K562 (cell line): Measurements from ENCODE around the gene FMNL2.

Source experiments
- GTF2A2 ChIP-seq: IDR thresholded peaks from 2 replicates; pipeline ENCODE4 v1.6.1; 2016; ENCODE audit warnings: mild to moderate bottlenecking, missing genetic modification characterization, missing compliant biosample characterization
- KDM5B ChIP-seq: fragments of 200-600 bp; sonication (generic); IDR thresholded peaks from 2 replicates; pipeline ENCODE4 v1.6.1; 2012; ENCODE audit warnings: low read depth, mild to moderate bottlenecking, moderate library complexity, low read length, control low read depth, inconsistent platforms; ENCODE audit not compliant: insufficient replicate concordance
- MAZ ChIP-seq, 2 experiments: fragments of 450-650 bp in 1 of 2; sonication (generic) in 1 of 2; formaldehyde crosslinking; IDR thresholded peaks in 1 of 2; conservative IDR thresholded peaks in 1 of 2; 2 replicates each; pipeline versions ENCODE4 v1.4.0 to v1.5.0; 2020; ENCODE audit warnings: mild to moderate bottlenecking in 1 of 2, missing genetic modification reagents in 1 of 2
- ZNF184 ChIP-seq: sonication (generic); formaldehyde crosslinking; IDR thresholded peaks from 2 replicates; pipeline ENCODE4 v1.5.0; 2020; ENCODE audit warnings: missing genetic modification reagents
- ZNF23 ChIP-seq: fragments of 250-450 bp; sonication (Bioruptor Pico); IDR thresholded peaks from 2 replicates; pipeline ENCODE4 v1.4.0; 2020; ENCODE audit warnings: mild to moderate bottlenecking
- TF ChIP-seq, protein P1 (sequence below): sonication (generic); formaldehyde crosslinking; IDR thresholded peaks from 2 replicates; pipeline ENCODE4 v1.9.0; 2022; ENCODE audit warnings: mild to moderate bottlenecking, missing genetic modification reagents
- TF ChIP-seq, protein P2 (sequence below): sonication (generic); formaldehyde crosslinking; IDR thresholded peaks from 2 replicates; pipeline ENCODE4 v1.9.0; 2022; ENCODE audit warnings: mild to moderate bottlenecking, missing genetic modification reagents
- TF ChIP-seq, protein P3 (sequence below), 2 experiments: fragments of 450-650 bp in 1 of 2; sonication (generic) in 1 of 2; formaldehyde crosslinking in 1 of 2; IDR thresholded peaks in 1 of 2; conservative IDR thresholded peaks in 1 of 2; 2 replicates each; pipeline versions ENCODE4 v1.6.1 to v1.8.1; 2016 to 2023; ENCODE audit warnings: mild to moderate bottlenecking in 2 of 2, moderate library complexity in 2 of 2, inconsistent platforms in 1 of 2, missing genetic modification reagents in 1 of 2

DNA sequence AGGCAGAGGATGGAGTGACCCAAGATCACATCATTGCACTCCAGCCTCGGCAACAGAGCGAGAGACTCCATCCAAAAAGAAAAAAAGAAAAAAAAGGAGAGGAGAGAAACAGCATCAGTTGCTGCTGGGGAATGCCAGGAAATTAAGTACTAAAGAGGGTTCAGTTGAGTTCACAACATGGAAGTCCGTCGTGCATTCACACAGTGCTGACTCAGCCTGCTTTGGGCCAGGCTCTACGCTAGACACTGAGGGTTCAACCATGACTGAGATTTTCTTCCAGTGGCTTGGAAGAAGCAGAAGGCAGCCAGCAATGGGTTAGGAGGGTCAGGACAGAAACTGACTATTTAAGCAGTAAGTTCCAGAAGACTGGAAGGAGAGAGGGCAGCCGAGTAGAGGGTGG lies 108.8 kb downstream of the FMNL2 start:
- TF ChIP-seq KDM5B (no peak), MAZ (CRISPR knock-in tag; conservative IDR thresholded peaks at IDR 0.05 in 1 of 2, IDR thresholded peaks at IDR 0.05 in 1 of 2) (no peak), ZNF23 (CRISPR knock-in tag) (no peak), ZNF184 (CRISPR knock-in tag) (no peak), GTF2A2 (tag) (no peak)
- TF ChIP-seq, protein P1, sequence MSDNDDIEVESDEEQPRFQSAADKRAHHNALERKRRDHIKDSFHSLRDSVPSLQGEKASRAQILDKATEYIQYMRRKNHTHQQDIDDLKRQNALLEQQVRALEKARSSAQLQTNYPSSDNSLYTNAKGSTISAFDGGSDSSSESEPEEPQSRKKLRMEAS (CRISPR knock-in tag) = no peak
- TF ChIP-seq, protein P2, sequence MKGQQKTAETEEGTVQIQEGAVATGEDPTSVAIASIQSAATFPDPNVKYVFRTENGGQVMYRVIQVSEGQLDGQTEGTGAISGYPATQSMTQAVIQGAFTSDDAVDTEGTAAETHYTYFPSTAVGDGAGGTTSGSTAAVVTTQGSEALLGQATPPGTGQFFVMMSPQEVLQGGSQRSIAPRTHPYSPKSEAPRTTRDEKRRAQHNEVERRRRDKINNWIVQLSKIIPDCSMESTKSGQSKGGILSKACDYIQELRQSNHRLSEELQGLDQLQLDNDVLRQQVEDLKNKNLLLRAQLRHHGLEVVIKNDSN = no peak
- TF ChIP-seq, protein P3, sequence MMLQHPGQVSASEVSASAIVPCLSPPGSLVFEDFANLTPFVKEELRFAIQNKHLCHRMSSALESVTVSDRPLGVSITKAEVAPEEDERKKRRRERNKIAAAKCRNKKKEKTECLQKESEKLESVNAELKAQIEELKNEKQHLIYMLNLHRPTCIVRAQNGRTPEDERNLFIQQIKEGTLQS (IDR thresholded peaks at IDR 0.05) = no peak
- TF ChIP-seq, protein P3 (CRISPR knock-in tag; conservative IDR thresholded peaks at IDR 0.05) = no peak
